Measurements from ENCODE around the gene HS2ST1.

Gene HS2ST1

GRCh38 chr1:87155170-87155569, 240.7 kb downstream of the HS2ST1 start:
- TF ChIP-seq TARDBP (IDR thresholded peaks at IDR 0.05) (no peak), FOXK2 (IDR thresholded peaks at IDR 0.05) (no peak), FOXA1 (IDR thresholded peaks at IDR 0.05) (no peak), PKNOX1 (IDR thresholded peaks at IDR 0.05) (no peak), NFRKB (IDR thresholded peaks at IDR 0.05) (no peak), ARNT (IDR thresholded peaks at IDR 0.05) (no peak), HDGF (IDR thresholded peaks at IDR 0.05; ENCODE audit: borderline replicate concordance) (no peak), SUZ12 (IDR thresholded peaks at IDR 0.05) (no peak), FOXM1 (IDR thresholded peaks at IDR 0.05; ENCODE audit: borderline replicate concordance) (no peak), L3MBTL2 (conservative IDR thresholded peaks at IDR 0.05) (no peak), ELF4 (IDR thresholded peaks at IDR 0.05) (no peak), SP1 (IDR thresholded peaks at IDR 0.05) (no peak), ZNF384 (IDR thresholded peaks at IDR 0.05) (no peak), CTBP1 (IDR thresholded peaks at IDR 0.05; ENCODE audit: borderline replicate concordance) (no peak), LEF1 (IDR thresholded peaks at IDR 0.05; ENCODE audit: borderline replicate concordance) (no peak), BHLHE40 (IDR thresholded peaks at IDR 0.05; ENCODE audit: borderline replicate concordance) (no peak)
- CTCF ChIA-PET, result no interaction called here
- POLR2A ChIA-PET, result no interaction called here
- DNase-seq (ENCODE audit: extremely low spot score), result no peak

- POLR2A ChIA-PET, result no interaction called here
- CTCF ChIA-PET, result no interaction called here
- TF ChIP-seq FOXA1 (IDR thresholded peaks at IDR 0.05), result no peak
- TF ChIP-seq CTBP1 (IDR thresholded peaks at IDR 0.05; ENCODE audit: borderline replicate concordance), result no peak
- DNase-seq (ENCODE audit: extremely low spot score), result no peak
Observed at GRCh38 chr1:87155648-87156047, 241.2 kb downstream of the HS2ST1 start.

DNA sequence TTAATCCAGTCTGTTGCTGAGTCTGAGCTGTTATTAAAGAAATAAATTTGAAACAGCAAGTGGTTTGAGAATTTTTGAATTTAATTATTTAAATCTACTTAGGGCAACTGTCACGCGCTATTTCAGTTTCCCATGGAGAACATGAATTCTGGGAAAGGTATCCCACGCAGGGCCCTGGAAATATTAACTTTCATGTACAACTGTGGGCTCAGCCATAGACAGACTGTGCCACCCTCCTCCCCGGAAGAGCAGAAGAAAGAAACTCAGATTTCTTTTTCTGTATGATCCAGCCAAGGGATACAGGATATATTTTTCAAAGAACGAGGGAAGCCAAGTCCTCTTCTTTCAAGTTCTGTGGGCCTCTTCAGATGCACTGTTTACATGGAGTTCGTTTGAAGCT, 241.7 kb downstream of the HS2ST1 start:
- ChIA-PET POLR2A (interaction anchor here (0.6 kb wide), 1 partner anchor 172 kb away, joined by 3 read pairs; no protein-coding TSS in a partner anchor), CTCF (no interaction called here)
- no peak for TF ChIP-seq L3MBTL2 (conservative IDR thresholded peaks at IDR 0.05)
- no peak for TF ChIP-seq ARNT (IDR thresholded peaks at IDR 0.05)
- no peak for TF ChIP-seq LEF1 (IDR thresholded peaks at IDR 0.05; ENCODE audit: borderline replicate concordance)
- no peak for TF ChIP-seq PKNOX1 (IDR thresholded peaks at IDR 0.05)
- TF ChIP-seq FOXA1 (IDR thresholded peaks at IDR 0.05), result no peak
- TF ChIP-seq HDGF (IDR thresholded peaks at IDR 0.05; ENCODE audit: borderline replicate concordance), result no peak
- no peak for TF ChIP-seq NFRKB (IDR thresholded peaks at IDR 0.05)
- TF ChIP-seq CTBP1 (IDR thresholded peaks at IDR 0.05; ENCODE audit: borderline replicate concordance), result no peak
- TF ChIP-seq TARDBP (IDR thresholded peaks at IDR 0.05), result no peak
- TF ChIP-seq BHLHE40 (IDR thresholded peaks at IDR 0.05; ENCODE audit: borderline replicate concordance), result no peak
- no peak for DNase-seq (ENCODE audit: extremely low spot score)

- POLR2A ChIA-PET, result no interaction called here
- no peak for DNase-seq (ENCODE audit: extremely low spot score)
- TF ChIP-seq TARDBP (IDR thresholded peaks at IDR 0.05) (no peak), FOXK2 (IDR thresholded peaks at IDR 0.05) (no peak), HDGF (IDR thresholded peaks at IDR 0.05; ENCODE audit: borderline replicate concordance) (no peak), PKNOX1 (IDR thresholded peaks at IDR 0.05) (no peak), L3MBTL2 (conservative IDR thresholded peaks at IDR 0.05) (no peak), LEF1 (IDR thresholded peaks at IDR 0.05; ENCODE audit: borderline replicate concordance) (no peak), BHLHE40 (IDR thresholded peaks at IDR 0.05; ENCODE audit: borderline replicate concordance) (no peak), NFRKB (IDR thresholded peaks at IDR 0.05) (no peak), SP1 (IDR thresholded peaks at IDR 0.05) (no peak), CTBP1 (IDR thresholded peaks at IDR 0.05; ENCODE audit: borderline replicate concordance) (no peak), FOXA1 (IDR thresholded peaks at IDR 0.05) (no peak), FOXM1 (IDR thresholded peaks at IDR 0.05; ENCODE audit: borderline replicate concordance) (no peak), ELF4 (IDR thresholded peaks at IDR 0.05) (no peak), SUZ12 (IDR thresholded peaks at IDR 0.05) (no peak), ARNT (IDR thresholded peaks at IDR 0.05) (no peak)
- CTCF ChIA-PET, result interaction anchor here (1.1 kb wide), 1 partner anchor 10 kb away, joined by 3 read pairs; no protein-coding TSS in a partner anchor
Observed at GRCh38 chr1:87159378-87159915, 245.0 kb downstream of the HS2ST1 start.
